ENCODE data around the gene SCGB1D1.

GRCh38 chr11:62202910-62203309 lies 12.9 kb downstream of the SCGB1D1 start:
- TF ChIP-seq EZH2 (IDR thresholded peaks at IDR 0.05; ENCODE audit: insufficient read depth, poor library complexity, severe bottlenecking) (no peak), EZH2phosphoT487 (IDR thresholded peaks at IDR 0.05; ENCODE audit: insufficient read depth, low read depth) (no peak)
